NCI-H510A (cell line): Measurements from ENCODE around the gene ICAM2.
"Not testable (repeated sequence)": the region's sequence is repeated elsewhere in the genome, so short reads cannot be mapped to it uniquely, and the experiment has no call there.

Experiments used
- DNase-seq: peaks from one replicate; lab custom pipeline; 2025; lab: John Stamatoyannopoulos, UW

Gene ICAM2

DNA sequence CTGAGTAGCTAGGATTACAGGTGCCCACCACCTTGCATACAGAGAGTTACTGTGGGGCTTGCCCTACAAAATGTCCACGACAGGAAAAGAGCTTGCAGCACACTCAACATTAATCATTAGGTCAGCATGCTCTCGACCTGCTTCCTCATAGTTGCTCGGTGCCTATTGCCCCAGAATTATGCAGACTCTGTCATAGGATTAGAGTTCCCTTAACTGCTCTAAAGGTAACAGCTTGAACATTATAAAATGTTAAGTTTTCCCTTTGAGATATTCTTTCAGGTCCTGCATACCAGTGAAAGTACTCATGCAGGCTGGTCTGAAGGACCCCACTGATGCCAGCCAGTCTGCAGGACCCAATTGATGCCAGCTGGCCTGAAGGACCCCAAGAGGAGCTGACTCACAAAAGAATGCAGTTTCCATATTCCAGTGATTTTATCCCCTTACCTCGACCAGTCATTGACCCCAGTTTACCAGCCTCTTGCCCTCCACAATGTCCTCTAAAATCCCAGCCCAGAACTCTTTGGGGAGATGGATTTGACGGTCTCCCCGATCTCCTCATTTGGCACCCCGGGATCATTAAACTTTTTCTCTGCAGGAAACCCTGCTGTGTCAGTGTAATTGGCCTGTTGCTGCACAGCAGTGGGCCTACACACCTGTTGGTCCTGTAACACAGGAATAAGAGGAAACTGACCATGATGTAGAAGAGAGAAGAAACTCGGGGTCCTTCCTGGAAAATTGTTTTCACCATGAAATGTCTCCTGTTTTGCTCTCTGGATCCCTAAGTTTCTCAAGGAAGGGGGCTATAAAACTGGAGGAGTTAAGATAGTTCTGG is 10.6 kb downstream of the ICAM2 start:
- no peak for DNase-seq

DNA sequence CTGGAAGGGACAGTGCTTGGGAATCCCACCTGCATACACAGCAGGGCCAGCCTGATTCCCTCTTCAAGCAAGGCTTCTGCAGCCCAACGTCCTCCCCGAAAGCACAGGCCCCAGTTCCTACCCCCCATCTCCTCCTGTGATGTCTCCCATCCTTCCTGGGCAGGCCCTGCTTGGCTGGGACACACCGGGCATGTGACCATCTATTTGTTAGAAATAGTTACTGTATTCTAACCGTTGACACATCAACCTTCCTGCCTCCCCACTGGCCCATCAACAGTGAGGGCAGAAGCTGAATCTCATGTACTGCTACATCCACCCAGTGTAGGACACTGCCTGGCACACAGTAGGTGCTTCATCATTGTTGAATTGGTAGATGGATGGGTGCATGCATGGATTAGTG is 11.6 kb downstream of the ICAM2 start:
- no peak for DNase-seq

DNA sequence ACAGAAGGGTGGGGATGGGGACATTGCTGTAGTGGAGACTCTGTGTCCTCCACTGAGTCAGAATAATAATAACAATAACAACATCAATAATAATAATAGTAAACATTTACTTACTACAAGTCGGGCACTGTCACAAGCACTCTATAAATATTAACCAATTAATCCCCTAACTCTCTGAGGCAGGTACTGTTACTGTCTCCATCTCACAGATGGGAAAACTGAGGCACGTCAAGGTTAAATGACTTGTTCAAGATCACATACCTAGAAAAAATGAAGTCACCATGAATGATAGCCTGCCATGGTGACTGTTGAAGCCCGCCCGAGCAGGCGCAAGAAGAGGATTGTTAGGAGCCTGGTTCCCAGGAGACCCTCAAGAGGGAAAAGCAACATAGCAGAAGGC is 12.1 kb downstream of the ICAM2 start:
- no peak for DNase-seq

DNA sequence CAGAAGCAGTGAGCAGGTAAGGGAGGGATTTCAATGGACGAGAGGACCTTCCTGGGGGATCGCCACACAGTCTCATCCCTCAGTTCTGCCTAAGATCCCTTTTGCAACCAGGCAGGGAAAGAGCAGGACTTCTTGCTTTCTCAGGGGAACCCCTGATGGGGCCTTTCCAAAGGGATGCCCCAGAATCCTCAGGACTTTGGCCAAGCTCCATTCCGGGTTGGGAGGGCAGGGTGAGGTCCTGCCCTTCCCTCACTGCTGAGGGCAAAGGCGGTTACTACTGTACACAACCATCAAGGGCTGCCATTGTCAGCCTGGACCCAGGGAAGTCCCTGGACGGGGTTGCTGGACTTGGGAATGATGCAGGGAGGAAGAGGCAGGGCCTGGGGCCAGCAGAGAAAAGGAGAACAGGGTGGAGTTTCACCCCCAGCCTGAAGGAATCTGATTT is 12.6 kb downstream of the ICAM2 start:
- DNase-seq, result no peak

DNA sequence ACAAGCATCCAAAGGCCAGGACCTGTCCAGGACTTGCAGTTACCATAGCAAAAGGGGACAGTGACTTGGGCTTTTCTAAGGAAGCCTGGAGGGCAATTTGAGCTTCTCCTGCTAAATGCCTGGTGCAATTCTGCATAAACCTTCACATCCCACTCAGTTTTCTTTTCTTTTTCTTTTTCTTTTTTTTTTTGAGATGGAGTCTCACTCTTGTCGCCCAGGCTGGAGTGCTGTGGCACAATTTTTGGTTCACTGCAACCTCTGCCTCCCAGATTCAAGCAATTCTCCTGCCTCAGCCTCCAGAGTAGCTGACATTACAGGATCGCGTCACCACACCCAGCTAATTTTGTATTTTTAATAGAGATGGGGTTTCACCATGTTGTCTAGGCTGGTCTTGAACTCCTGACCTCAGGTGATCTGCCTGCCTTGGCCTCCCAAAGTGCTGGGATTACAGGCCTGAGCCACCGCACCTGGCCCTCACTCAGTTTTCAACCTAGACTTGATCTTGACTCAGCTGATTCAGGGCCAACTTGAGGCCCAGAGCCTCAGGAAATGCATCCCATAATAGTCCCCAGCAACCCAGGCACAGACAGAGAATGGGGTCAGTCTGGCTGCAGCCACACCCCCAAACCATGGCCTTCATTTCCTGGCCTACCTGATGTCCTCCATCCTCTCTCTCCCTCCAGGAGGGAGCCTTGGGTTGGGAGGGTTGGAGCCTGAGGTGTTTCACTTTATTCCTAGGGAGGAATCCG is 13.2 kb downstream of the ICAM2 start:
- not testable (repeated sequence) for DNase-seq

DNA sequence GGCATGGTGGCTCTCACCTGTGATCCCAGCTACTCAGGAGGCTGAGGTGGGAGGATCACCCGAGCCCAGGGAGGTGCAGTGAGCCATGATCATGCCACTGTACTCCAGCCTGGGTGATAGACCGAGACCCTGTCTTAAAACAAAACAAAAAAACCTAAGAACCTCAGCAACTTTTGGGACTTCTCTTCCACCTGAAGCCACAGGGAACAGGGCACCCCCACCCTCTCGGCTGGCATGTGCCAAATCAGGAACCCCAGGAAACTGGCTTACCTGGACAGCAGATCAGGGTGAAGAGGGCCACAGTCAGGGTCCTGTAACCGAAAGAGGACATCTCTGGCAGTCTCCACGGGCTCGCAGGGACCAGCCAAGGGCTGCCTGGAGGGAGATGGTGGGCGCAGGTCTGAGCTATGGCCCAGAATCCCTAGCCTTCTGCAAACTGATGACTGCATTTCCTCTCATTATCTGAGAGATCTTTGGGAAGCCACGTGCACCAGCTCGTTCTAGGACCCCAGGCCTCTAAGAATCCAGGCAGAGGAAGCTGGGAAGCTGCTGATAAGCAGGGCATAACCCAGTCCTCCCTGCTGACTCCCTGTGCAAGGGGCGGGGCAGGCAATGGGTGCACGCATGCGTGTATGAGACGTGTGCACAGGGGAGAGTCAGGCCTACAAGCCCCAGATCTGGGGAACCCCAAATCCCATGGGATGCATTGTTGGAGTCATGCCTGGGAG is 13.9 kb downstream of the ICAM2 start:
- no peak for DNase-seq

DNA sequence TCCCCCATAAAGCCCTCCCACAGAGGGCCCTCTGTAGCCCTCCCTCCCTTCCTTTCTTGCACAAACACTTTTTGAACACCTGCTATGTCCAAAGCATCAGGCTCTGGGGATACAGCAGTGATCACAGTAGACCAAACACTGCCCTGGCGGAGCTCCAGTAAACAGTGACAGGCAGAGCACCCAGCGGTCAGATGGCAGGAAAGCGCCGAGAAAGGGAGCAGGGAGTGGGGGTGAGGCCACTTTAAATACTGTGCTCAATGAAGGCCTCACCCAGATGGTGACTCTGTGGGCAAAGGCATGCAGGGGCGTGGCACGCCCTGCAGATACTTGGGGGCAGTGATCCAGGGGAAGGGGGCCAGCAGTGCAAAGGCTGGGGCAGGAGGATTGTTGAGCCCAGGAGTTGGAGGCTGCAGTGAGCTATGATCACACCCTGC is 14.7 kb downstream of the ICAM2 start:
- peak; percentile 82 for DNase-seq

DNA sequence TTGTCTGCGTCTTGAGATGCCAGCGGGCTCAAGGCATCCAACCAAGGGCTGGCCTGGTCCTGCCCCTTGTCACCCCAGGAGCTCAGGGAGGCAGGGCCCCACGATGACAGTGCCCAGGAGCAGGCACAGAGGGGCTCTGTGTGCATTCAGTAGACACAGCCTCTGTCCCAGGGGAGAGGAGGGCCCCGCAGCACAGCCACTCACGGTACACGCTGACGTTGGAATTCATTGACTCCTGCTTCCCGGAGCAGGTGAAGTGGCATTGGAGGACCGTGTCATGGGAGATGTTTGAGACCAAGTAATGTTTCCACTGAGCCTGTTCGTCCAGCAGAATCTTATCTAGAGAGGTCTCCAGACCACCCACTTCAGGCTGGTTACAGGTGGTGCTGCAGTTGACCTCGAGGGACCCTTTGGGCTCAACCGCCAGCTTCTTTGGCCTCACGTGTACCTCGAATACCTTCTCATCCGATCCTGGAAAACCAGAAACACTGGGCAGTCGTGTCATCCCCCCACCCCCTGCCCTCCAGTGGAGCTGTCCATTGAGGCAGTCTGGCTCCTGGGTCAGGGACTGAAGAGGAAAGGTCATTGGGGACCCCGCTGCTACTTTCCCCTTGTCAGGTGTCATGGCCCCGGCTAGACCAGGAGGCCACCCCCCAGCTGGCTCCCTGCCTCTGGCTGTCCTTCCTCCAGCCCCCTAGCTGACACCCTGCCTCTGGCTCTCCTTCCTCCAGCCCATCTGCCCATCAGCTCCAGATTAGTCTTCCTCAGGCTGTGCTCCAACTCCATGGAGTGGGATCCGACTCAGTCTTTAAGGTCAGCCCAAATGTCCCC is 15.3 kb downstream of the ICAM2 start:
- no peak for DNase-seq

DNA sequence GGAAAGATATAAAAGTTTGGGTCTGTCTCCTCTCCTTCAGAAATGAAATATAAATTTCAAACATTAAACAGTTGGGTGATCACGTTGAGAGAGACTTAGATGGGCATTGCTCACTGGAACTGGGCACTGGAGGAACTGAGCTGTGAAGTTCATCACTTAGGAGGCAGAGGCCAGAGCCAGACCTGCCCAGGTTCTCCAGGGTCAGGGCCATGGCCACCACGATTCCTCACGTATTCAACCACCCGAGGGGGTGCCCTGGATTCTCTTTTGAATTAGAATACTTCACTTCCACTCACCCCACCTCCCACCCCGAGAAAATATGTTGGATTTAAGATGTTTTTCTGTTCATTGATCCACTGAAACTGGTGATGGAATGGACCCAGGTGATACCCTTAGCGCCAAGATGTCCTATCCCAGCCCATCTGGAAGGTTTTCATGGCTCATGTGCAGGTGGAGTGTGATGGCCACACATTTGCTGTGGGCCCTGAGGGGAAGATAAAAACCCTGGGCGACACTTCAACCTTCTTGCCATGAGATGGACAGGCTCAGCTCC is 16.1 kb downstream of the ICAM2 start:
- no peak for DNase-seq

DNA sequence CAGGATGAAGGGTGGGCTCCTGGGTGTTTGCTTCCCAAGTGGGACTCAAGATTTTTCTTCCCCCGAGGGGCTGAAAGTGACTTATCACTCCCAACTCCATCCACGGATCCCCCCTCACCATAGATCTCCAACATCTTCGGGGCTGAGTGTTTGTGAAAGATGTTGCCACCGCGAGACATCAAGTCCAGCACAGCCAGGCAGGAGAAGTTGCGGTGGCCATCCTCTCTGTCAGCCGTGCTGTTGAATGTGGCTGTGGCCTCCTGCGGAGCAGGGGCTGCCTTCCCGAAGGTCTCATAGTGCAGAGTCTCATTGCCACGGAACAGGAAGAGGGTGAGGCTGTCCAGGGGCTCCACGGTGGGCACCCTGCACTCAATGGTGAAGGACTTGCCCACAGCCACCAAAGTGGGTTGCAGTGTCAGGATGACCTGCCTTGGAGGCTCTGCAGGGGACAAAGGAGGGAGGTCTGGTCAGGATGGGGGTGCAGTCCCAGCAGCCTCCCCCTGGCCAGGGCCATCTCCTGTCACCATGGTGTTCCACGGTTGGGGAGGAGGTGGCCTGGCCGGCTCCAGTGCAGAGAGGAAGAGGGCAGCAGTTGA is 16.8 kb downstream of the ICAM2 start:
- no peak for DNase-seq

DNA sequence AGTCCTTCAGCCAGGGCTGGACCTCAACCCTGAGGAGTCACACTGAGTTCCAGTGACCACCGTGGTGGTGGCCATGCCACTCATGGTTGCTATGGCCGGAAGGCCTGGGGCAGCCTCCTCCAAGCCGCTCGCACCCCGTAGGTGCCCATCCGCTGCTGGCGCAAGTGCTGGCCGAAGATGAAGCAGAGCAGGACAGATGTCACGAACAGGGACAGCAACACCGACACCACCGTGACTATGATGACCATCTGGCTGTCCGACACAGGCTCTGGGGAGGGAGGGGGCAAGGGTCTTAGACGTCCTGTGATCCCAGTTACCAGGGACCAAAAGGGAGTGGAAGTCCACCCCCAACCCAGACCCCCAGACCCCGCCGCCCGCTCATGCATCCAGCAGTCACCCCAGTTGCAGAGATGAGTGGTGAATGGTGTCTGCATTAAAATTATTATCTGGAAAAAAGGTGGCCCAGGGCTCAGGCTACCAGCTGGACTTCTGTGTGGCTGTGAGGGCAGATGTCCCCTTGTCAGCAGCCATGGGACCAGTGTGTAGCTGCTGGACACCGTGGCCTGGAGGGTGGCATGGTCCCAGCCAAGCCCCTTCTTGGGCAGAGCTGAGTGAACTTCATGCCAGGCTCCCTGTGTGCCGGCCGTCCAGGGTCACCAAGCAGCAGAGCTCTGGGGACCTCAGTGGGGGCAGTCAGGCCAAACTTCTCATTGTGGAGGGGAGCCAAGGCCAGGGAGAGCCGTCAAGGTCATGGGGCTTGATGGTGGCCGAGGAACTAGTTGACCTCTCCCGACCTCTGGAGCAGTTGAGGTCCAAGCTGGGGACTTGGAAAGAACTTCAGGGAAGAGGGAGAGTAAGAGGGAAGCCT is 17.5 kb downstream of the ICAM2 start:
- DNase-seq, result no peak

DNA sequence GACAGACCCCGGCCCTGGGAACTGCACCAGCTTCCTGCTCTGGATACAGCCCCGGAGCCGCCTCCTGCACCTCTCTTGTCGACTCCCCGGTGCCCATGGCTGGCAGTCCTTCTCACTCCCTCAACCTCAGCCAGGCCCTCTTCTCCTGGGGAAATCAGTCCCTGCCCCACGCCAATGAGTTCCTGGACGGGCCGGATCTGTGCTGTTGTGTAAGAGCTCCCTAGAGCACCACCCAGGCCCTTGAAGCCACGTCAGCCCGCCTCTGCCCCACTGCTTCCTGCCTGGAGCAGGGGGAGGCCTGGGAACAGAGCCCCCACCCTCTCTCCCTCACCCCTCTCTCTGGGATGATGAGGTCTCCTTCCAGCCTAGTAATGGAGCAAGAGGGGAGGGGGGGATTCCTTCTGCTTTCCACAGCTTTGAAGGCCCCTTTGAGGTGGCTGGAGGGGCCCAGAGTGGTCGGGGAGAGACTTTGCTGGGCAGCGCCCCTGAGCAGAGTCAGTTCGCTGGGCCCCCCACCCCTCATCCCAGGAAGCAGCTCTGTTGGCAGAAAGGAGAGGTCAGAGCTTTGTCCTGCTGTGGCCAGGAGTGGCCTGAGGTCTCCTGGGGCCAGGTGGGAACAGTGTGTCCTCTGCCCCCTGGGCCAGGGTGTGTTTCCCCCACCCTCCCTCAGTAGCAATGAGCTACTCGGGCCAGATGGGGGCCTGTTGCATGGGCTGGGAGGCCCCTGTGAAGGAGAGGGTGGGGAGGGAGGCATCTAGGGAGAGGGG is 18.5 kb downstream of the ICAM2 start:
- no peak for DNase-seq

DNA sequence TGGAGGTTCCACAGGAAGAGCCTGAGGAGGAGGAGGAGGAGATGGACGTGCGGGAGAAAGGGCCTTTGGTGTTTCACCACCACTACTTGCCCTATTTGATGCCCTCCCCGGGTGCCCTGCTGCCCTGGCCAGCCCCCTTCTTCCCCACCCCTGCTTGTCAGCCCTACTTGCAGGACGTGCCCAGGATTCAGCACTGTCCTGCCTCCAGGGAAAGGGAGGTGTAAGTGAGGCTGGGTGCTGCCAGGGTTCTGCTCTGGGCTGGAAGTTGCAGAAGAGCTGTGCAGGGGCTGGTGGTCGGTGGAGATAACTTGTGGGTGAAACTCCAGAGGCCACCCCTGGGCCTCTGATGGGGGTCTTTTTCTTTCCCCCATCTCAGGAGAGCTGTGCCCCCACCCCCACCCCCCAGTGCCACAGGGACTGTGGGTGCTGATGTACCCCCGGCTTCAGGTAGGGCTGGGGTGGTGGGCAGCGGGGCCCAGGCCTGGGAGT is 19.3 kb downstream of the ICAM2 start:
- DNase-seq, result no peak

DNA sequence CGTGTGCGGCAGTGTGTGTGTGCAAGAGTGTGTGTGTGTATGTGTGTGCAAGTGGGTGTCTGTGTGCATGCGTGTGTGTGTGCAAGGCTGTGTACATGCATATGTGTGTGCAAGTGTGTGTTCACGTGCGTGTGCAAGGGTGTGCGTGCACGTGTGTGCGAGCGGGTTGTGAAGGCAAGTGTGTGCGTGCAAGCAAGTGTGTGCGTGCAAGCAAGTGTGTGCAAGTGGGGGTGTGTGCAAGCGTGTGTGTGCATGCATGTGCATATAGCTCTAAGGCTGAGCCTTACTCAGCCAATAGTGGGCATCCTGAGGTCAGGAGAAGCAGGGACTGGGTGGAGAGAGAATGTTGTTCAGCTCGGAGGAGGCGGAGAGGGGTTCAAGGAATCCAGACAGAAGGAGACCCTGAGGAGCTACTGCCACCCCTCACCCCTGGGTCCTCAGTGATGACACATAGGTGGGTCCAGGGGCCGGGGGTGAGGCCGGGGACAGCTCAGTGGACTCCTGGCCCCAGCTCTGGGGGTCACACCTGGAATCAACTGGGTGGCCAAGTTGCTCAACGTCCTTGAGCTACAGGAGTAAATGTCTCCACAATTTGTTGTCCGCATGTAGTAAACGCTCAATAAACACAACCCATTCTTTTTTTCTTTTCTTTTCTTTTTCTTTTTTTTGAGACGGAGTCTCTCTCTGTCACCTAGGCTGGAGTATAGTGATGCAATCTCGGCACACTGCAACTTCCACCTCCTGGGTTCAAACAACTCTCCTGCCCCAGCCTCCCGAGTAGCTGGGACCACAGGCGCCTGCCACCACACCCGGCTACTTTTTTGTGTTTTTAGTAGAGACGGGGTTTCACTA is 20.5 kb downstream of the ICAM2 start:
- DNase-seq, result no peak

DNA sequence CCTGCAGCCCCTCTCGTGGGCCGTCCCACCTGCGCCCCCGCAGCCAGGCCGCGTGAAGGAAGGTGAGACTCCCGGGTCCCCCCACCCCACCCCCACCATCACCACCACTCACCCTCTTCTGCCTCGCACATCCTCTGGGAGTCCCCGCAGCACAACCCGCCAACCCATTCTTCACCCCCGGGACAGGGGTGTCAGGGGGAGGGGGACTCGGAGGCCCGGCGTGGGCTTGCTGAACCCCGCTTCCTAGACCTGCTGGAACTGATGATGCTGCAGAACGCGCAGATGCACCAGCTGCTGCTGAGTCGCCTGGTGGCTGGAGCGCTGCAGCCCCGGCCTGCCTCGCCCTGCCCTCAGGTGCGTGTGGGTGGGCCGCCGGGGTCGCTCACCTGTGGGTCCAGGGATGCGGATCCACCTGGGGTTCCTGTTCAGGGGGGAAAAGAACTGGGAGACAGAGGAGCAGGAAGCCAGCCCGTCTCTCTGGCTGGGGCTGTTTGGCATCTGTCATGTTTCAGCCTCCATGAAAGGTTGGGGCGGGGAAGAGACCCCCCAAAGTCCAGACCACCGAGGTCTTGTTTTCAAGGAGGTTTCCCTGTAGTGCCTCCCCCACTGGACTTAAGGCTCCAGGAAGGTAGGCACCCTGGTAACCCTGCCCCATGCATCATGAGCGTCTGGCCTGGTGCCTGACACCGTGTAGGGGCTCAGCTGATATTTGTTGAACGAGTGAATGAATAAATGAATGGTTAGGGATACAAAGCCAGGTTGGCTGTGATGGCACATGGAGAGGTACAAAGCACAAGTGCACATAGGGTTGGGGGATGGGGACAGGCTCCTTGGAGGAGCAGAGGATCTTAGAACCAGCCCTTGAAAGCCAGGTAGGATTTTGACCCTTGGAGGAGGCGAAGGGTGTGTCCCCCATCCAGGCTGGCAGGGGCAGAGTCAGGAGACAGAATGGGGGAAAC is 21.4 kb downstream of the ICAM2 start:
- no peak for DNase-seq

DNA sequence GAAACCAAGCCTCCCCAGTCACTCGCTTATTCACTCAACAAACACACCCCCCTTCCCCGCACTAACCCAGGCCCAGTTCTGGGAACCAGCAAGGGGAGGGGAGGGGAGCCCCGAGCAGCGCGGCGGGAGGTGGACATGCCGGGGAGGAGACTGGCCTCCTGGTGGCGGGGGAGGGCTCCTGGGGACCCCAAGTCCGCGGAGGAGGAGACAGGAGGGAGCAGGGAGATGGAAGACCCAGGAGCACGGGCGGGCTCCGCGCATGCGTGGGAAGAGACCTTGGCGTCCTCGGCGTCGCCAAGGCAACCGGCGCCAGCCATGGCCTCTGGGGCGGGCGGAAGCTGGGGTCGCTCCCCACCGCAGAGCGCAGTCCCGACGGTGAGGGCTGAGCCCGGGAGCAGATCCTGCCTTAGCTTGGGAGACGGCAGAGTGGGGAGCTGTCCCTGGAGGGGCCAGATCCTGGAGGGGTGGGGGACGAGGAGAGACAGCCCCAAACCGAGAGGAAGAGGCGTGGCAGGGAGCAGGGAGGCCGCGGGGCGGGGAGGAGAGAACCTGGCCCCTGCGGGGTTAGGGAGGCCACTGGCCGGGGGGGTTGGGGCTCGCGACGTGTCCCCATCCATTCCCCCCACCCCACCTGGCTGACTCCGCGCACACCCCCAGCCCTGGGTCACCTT is 22.2 kb downstream of the ICAM2 start, which contains the start of gene PRR29:
Gene PRR29 (plus strand): TSS at position 302 of the 671 bp plus-strand sequence. CDS start 14 bp downstream, at position 316.
- DNase-seq, result peak; percentile 90
